Right renal cortex interstitium (tissue), 3 donors: ENCODE data around the gene KIAA0319L. TPM values are rescaled to one million over a fixed set of nuclear protein-coding genes. Genes with fewer than 3 reads are reported as not detected.
"Not testable (repeated sequence)": the region's sequence is repeated elsewhere in the genome, so short reads cannot be mapped to it uniquely, and the experiment has no call there.

Source experiments
- DNase-seq, 3 donors: peaks; one replicate each; pipeline ENCODE4 v3.0.0-alpha.2; 2013; ENCODE audit warnings: low read depth in 3 of 3, low spot score in 2 of 3
- polyA plus RNA-seq, 3 donors: library from polyadenylated mRNA; unstranded; fragments of 120-200 nt; gene quantifications; one replicate each; pipeline ENCODE4 v1.2.1, GENCODE V29; 2013; ENCODE audit not compliant: insufficient read length in 3 of 3

Gene KIAA0319L
- 10 to 100 TPM; 56.3 to 64.2 (median 60.9) TPM for polyA plus RNA-seq

DNA sequence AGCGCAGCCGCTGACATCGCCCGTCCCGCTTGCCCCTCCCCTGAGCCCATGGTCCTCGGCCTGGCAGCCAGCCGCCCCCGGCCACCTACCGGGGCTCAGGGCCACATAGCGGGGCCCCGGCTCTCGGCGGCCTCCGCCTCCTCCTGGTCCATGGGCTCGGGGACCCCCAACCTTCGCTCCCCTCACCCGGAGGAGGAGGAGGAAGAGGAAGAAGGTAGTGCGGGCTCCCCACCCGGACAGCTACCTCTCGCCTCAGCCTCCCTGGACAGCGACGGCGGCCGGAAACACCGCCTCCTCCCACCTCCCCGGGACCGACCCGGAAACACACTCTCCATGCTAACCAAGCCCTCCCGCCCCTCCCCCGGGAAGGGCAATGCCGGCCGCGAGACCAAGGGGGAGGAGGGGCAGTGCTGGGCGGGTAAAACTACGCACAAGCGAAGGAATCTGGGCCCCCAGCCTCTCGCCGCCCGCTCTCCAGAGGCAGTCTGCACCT, at the start of gene KIAA0319L:
KIAA0319L (minus strand) TSS at position 286 of the 493 bp plus-strand sequence. CDS start 2,912 bp downstream, outside the sequence.
- no peak for DNase-seq

DNA sequence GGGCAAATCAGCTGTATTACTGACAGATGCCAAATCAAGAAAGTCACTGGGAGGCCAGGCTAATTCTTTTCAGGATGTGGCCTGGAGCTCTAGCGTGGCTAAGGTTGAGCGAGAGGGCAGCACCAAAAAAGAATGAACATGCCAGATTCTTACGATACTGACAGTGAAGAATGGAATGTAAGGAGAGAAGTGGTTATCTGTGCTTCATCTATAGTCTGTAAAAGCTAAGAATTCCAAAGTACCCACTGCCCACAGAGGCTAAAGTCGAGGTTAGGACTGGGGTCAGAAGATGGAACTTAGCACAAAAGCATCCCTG, 48.6 kb upstream of the KIAA0319L start:
- no peak for DNase-seq

DNA sequence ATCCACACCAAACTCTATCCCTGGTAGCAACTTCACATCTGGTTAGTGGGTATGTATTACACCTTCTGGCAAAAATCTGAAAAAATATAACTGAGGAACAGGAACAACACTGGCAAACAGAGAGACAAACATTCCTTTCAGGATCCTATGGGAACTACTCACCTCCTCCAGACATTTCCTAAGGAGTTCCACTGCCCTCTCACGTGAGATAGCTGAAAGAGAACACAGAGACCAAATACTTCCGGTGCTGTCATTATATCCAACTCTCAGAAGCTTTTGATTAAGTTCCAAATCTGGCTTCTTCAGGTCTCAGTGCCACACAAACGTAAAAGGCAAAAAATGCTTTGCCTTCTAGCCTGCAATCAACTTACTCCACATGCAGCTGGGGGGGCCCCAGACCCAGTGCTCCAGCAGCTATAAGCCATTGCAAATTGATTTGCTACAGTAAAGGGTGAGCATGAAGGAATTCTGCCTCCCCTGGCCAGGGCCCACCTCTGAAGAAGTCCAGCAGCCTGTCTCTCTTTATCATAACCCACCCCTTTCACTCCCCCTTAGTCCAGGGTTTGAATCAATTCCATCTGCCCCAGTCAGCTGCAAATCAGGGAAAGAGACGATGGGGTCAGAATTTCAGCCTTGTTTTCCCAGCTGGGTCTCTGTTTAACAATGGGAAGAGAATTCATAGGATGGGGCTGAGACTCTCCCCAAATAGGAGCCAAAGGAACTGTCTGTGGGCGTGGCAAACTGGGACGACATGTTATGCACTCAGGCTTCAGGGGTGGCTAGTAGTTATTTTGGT, 48.1 kb upstream of the KIAA0319L start:
- DNase-seq, result no peak

DNA sequence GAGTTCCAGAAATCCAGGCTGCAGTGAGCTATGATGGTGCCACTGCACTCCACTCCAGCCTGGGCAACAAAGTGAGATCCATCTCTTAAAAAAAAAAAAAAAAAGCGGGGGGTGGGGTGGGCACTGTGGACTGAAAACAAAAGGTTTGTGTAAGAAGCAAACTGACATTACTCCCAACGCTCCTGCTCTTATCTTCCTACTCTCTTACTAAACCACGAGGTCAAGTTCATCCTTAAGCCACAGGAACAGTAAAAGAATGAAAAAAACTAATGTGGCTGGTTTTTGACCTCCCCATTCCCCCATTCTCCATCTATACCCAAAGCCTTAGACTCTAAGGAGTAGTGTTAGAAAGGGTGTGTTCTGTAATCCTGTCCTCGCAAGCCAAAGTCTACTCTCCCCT, 46.7 kb upstream of the KIAA0319L start:
- DNase-seq, result no peak

DNA sequence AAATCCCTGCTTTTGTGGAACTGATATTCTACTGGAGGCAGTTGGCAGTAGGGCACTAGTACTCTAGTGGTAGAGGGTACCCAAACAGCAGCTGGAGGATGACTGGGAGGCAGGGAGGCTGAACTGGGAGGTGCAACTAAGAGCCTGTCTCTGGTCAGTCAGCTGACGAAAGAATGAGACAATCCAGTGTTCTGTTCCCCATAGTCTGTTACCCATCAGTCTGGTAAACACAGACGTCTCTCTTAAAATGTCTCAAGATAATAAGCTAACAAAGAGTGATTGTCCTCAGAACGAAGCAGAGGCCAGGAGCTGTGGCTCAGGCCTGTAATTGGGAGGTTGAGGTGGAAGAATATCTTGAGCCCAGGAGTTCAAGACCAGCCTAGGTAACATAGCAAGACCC, 46.3 kb upstream of the KIAA0319L start:
- DNase-seq, result no peak

DNA sequence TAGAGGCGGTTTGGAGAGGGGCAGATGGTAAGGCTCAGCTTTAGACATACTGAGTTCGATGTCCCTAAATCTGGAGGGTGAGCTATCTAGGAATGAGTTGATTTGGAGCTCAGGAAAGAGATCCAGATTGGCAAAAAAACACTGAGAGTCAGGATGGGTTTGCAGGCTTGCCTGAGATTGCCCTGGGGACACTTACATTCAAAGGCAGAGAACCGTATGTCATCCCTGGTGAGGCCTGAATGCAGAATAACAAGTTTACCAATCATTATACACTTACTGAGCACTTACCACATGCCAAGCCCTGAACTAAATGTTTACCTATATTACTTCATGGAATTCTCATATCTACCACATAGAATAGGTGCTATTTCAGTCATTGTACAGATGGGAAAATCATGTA, 43.4 kb upstream of the KIAA0319L start:
- DNase-seq, result no peak

DNA sequence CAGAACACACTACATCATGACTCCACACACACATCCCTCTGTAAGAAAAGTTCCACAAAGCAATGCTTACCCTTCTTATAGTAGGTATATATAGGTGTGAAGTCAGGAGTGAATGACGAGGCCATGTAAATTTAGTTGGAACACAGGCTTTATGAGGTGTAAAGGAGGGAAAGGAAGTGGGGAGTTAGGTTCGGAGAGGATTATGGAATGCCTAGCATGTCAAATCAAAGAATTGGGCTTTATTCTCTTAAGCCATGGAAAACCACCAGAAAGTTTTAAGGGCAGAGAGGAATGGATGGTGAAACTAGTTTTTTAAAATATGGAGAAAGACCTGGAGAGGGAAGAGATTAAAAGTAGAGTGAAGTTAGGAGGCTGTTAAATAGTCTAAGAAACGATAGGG, 42.2 kb upstream of the KIAA0319L start:
- DNase-seq, result no peak

DNA sequence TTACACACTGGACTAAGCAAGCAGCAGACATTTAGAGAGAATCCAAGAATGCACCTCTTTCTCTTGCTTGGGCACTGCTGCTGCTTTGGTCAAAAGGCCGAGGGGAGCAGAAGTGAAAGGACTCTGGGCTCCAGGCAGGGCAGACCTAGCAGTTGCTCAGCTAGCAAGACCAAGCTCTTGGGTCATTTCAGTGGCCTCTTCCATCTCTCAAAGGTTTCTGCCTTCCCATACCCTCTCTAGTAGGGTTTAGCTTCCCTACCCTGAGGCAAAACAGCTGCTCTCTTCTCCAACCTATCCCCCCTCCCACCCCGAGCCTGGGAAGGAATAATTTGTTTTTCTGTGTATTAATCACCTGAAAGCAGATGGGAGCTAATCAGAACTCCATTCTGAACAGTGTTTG, 41.7 kb upstream of the KIAA0319L start:
- DNase-seq, result no peak

DNA sequence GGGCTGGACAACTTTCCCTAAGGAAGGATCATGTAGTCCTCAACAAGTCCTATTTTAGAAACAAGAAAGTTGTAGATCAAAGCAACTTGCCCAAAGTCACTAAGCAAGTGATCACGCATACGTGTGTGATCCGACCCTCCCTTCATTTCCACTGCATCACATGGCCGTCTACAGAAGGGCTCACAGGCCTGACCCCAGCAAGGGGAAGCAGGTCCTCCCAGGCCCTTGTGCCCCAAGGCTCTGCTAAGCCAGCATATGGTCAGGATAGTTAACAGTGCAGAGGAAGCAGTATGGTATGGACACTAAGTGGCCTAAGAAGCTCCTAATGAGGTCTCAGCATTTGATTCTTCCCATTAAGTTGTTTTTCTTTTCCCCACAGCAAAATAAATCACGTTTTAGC, 40.7 kb upstream of the KIAA0319L start:
- no peak for DNase-seq

DNA sequence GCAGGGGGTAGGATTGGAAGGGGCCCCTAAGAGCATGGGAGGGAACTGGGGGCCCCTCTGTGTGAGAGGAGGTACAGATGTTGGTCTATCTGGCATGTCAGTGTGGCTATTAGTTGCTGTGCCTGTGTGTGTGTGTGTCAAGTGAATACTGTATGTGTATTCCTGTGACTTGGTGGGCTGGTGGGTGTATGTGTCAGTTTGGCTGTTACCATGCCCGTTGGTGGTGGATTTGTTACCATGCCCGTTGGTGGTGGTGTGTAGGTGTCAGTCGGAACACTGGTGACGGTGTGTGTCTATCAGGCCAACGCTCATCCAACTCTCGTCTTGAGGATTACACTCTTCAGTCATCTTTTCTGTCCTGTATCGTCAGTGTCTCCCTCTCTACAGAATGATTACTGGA, 38.5 kb upstream of the KIAA0319L start:
- no peak for DNase-seq

DNA sequence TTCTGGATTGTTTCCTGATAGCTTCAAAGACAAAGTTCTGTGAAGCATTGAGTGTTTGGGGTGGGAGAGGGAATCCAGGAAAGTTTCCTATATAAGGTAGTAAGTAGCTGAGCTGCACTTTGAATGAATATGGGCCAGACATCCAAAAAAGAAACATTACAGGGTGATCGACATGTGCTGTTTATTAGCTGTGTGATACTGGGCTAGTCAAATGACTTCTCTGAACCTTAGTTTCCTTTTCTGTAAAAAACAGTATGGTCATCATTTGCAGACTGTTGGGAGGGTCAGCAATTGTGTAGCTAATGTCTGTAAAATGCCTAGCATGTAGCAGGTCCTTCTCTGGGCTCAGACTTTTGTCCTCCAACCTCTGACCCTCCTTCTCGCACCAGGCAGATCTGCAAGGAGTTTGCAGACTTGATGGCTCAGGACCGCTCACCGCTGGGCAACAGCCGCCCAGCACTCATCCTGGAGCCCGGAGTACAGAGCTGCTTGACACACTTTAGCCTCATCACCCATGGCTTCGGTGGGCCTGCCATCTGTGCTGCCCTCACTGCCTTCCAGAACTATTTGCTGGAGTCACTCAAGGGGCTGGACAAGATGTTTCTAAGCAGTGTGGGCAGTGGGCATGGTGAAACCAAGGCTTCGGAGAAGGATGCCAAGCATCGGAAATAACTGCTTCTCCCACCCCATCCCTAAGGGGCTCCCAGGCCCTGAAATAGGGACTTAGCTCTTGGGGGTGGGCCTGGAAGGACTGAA, 37.0 kb upstream of the KIAA0319L start:
- no peak for DNase-seq

DNA sequence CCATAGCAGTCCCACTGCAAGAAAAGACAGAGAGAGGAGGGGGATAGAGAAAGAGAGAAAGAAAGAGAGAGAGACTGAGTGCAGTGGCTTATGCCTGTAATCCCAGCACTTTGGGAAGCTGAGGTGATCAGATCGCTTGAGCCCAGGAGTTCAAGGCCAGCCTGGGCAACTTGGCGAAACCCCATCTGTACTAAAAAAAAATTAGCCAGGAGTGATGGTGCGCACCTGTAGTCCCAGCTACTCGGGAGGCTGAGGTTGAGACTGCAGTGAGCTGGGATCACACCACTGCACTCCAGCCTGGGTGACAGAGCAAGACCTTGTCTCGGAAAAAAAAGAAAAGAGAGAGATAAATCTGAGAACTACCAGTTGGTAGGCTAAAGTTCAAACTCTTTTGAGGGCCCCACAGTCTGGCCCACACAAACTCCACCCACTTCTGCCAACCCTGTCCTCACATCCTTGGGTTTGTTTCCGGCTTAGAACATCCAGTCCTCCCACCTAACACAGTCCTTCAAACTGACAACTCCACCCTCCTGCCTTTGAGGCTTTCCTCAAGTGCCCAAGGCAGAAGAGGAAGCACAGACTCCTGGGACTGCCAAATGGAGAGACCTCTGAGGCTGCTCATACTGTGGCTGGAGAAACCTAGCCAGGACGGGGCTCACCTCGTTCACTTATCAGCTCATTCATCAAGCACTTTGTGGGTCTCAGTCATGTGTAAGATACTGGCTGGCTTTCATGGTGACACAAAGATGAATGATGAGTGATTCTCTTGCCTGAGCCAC, 36.0 kb upstream of the KIAA0319L start:
- DNase-seq, result no peak

DNA sequence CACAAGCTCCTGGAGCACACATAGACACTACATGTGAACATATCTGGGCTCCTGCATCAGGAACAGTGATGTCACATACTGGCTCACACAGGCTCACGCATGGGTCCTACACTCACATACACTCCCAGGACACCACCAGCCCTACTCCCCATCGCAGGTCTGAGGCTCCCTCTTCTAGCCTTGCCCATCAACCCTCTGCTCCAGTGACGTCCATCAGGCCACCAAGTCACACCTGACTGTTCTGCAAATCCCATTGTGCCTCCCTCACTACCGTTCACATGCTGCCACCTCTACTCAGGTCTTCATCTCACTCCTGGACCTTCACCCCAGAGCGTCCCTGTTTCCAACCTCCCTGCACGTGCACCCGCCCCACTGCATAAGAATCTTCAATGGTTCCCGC, 34.0 kb upstream of the KIAA0319L start:
- no peak for DNase-seq

DNA sequence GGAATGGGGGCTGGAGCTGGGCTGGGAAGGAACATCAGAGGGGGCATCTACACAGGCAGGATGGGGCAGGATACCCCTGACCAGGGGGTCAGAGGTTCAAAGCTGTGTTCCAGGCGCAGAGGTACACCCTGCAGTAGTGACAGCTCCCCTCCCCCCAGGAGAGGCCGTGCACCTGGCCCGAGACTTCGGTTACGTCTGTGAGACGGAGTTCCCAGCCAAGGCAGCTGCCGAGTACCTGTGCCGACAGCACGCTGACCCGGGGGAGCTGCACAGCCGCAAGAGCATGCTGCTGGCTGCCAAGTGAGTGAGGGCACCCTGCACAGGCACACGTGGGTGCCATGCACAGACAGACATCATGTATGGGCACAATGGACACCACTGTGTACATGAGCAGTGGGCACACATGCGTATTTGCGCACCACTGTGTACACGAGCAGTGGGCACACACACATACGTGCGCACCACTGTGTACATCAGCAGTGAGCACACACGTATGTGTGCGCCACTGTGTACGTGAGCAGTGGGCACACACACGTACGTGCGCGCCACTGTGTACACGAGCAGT, 33.4 kb upstream of the KIAA0319L start:
- DNase-seq, result no peak

DNA sequence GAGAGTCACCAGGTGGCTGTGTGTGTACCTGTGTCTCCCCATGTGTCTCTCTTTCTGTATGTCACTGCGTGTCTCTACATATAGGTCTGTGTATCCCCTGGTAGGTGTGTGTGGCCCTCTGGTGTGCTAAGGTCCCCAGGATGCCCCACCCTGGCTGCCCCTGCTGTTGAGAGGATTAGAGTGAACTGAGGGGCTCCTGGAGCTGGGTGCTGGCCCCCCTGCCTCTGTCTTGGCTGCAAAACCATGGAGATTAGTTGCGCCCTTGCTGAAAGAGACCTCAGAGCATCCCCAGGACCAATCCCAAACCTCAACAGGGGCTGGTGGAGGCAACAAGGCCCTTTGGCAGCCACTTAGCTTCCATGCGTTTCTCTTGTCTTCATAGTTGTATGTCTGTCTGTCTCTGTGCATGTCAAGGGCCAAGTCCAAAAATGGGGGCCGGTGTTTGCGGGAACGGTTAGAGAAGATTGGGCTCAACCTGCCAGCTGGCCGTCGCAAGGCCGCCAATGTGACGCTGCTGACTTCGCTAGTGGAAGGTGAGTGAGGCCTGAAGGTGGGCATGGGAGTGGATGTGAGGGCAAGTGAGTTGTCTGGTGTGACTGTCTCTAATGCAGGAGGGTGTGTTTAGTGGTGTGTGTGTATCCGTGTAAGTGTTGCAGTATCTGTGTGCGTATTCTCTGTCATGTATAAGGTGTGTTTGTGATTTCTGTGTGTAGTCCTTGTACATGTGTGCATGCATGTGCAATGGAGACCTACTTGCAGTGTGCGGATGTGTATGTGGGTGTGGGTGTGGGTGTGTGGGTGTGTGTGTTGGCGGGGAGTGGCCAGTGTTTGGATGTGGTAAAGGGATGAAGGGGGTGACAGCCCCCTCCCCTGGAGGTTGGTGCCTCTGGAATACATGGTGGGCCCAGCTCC, 32.6 kb upstream of the KIAA0319L start:
- no peak for DNase-seq

DNA sequence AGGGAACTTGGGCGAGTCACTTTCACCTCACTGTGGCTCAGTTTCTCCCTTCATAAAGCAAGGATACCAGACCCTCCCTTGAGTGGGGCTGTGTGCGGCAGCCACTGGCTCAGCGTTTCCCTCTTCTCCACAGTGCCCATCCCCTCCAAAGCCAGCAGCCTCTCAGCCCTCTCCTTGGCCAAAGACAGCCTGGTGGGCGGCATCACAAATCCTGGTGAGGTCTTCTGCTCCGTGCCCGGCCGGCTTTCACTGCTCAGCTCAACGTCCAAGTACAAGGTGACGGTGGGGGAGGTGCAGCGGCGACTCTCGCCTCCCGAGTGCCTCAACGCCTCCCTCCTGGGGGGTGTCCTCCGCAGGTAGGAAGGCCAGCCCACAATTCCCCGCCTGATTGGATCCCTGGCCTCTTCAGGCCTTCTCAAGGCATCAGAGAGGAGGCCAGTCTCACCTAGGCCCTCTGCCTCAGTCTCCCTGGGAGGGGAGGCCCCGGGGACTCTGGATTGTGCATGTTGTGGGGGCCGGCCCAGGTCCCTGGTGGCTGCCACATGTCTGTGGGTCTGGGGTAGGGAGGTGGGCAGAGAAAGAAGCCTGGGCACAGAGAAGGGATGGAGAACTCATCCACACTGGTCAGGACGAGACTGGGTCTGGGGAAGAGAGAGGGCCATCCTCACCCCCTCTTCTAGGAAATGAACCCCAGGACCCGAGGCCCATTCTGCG, 31.2 kb upstream of the KIAA0319L start:
- DNase-seq, result no peak

DNA sequence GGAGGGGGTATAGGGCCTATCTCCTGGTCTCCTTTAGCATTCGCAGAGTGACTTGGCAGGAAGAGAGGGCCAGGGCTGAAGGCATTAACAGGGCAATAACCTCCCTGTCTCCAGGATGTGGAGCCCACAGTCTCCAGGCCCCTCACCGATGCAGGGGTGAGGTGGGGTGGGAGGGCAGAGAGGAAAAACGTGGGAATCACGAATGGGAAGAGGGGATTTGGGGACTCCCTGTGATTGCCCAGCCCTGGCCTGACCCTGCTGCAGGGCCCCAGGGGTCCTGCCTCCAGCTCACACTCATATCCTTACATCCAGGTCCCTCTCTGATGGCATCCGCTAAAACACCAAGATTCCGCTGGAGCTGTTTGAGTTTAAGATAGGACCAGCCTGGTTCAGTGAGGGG, 30.5 kb upstream of the KIAA0319L start:
- no peak for DNase-seq

DNA sequence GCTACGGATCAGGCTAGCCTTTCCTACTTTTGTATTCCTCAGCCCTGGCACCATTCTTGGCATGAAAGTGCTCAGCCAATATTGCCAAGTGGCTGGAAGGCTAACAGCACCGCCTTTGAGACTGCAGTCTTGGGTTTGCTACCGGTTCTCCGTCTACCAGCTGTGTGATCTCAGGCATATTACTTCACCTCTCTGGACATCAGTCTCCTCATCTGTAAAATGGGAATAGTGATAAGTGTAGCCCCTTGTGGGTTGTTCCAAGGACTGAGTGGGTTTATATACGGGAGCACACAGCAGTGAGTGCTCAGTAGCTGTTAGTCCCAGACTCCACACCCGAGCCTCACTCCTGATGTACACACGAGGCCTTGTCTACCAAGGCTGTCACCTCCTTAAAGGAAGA, 29.6 kb upstream of the KIAA0319L start:
- no peak for DNase-seq

DNA sequence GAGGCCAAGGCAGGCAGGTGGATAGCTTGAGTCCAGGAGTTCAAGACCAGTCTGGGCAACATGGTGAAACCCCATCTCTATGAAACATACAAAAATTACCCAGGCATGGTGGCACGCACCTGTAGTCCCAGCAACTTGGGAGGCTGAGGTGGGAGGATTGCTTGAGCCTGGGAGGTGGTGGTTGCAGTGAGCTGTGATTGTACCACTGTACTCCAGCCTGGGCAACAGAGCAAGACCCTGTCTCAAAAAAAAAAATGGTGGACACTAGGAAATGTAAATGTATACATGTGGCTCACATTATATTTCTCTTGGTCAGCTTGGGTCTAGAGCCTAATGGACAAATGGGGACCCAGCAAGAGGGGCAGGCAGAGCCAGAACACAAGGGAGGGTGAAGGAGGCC, 28.6 kb upstream of the KIAA0319L start:
- DNase-seq, result not testable (repeated sequence)
